H1 (cell line): Measurements from ENCODE around the gene SCAMP5. TPM values are rescaled to one million over a fixed set of nuclear protein-coding genes. Genes with fewer than 3 reads are reported as not detected.

Experiments used
- BCL11A ChIP-seq, 2 experiments: IDR thresholded peaks; one replicate each; pipeline ENCODE4 v1.6.1; 2011; ENCODE audit warnings: low read depth in 2 of 2, low read length in 2 of 2, mild to moderate bottlenecking in 2 of 2
- polyA plus RNA-seq, 7 experiments: library from polyadenylated mRNA; depleted of rRNA in 3 of 7; stranded (reverse) in 5 of 7; unstranded in 2 of 7; fragments of >200 nt in 5 of 7; fragments of 200-250 nt in 2 of 7; gene quantifications; 1 replicate in 5 of 7; 2 replicates in 1 of 7; 4 replicates in 1 of 7; pipeline versions ENCODE4 v1.2.1 to v1.2.3, GENCODE V29; 2011 to 2013; ENCODE audit warnings: missing spikeins in 2 of 7, mixed read lengths in 2 of 7
- total RNA-seq: library from RNA; stranded (reverse); fragmentation: NEBNext Ultra II Directional; extraction: Animal tissue kit (Norgen Biotek cat#: 25700); gene quantifications from 2 replicates; pipeline ENCODE4 v1.2.1, GENCODE V29; 2021
- TF ChIP-seq, protein P1 (sequence below), 3 experiments: IDR thresholded peaks; 1 replicate in 2 of 3; 2 replicates in 1 of 3; pipeline versions ENCODE4 v1.5.1 to v1.6.1; 2011; ENCODE audit warnings: low read length in 3 of 3, mild to moderate bottlenecking in 3 of 3, inconsistent platforms in 2 of 3, low read depth in 1 of 3, moderate library complexity in 1 of 3; ENCODE audit not compliant: insufficient read depth in 1 of 3; ENCODE audit errors: control extremely low read depth in 1 of 3

SCAMP5 gene
- total and polyA plus RNA-seq, 2 of the 8 experiments (the other 6 are each of a cell fraction or from before 2014, with no cell fraction given) = 55.4 to 94.7 TPM

DNA sequence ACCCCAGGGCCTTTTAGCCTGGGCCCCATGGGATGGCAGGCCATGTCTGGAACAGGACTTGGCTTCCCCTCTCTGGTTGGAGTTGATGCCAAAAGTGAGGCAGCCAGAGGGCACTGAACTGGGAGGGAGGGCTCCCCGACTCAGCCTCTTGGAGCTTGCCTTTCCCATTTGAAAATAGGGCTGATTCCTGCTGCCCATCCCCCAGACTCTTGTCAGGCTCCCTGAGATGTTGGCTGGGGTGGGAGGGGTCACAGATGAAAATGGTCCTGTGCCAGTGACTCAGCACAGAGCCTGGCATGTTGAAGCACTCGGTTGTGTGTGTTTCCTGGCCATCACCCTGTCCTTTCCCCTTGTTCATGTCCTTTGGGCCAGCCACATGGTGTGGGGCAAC, 34.7 kb downstream of the SCAMP5 start (continued):
- TF ChIP-seq, protein P1, sequence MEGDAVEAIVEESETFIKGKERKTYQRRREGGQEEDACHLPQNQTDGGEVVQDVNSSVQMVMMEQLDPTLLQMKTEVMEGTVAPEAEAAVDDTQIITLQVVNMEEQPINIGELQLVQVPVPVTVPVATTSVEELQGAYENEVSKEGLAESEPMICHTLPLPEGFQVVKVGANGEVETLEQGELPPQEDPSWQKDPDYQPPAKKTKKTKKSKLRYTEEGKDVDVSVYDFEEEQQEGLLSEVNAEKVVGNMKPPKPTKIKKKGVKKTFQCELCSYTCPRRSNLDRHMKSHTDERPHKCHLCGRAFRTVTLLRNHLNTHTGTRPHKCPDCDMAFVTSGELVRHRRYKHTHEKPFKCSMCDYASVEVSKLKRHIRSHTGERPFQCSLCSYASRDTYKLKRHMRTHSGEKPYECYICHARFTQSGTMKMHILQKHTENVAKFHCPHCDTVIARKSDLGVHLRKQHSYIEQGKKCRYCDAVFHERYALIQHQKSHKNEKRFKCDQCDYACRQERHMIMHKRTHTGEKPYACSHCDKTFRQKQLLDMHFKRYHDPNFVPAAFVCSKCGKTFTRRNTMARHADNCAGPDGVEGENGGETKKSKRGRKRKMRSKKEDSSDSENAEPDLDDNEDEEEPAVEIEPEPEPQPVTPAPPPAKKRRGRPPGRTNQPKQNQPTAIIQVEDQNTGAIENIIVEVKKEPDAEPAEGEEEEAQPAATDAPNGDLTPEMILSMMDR (IDR thresholded peaks at IDR 0.05; ENCODE audit: control extremely low read depth in 1 of 3, insufficient read depth in 1 of 3, low read depth in 1 of 3, low read length in 3 of 3) = no peak
- TF ChIP-seq BCL11A (IDR thresholded peaks at IDR 0.05; ENCODE audit: low read depth in 2 of 2, low read length in 2 of 2) = no peak
- TF ChIP-seq, all 59 proteins: peak for 0
